ENCODE results near the gene SPATC1L. TPM values are rescaled to one million over a fixed set of nuclear protein-coding genes. Genes with fewer than 3 reads are reported as not detected.
A peak's percentile ranks its signal among the peaks of the same experiment; 100 is the strongest.
"Not testable (repeated sequence)": the region's sequence is repeated elsewhere in the genome, so short reads cannot be mapped to it uniquely, and the experiment has no call there.

The SPATC1L gene
- total RNA-seq, 1 experiment from 2014 or later, result 36.0 TPM

DNA sequence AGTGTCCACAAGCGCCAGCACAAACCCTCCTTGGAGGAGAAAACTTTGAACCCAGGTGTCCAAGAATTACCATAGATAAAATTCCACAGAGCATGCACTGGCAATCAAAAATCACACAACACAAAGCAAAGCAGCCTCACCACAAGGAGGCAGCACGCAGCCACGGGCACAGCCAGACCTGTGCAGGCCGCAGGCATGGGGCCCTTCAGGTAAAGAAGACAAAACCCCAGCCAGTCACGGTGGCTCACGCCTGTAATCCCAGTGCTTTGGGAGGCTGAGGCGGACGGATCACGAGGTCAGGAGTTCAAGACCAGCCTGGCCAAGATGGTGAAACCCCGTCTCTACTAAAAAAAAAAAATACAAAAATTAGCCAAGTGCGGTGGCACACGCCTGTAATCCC lies 36.8 kb downstream of the SPATC1L start:
- peak; percentile 82 for DNase-seq
- TF ChIP-seq, protein P1, sequence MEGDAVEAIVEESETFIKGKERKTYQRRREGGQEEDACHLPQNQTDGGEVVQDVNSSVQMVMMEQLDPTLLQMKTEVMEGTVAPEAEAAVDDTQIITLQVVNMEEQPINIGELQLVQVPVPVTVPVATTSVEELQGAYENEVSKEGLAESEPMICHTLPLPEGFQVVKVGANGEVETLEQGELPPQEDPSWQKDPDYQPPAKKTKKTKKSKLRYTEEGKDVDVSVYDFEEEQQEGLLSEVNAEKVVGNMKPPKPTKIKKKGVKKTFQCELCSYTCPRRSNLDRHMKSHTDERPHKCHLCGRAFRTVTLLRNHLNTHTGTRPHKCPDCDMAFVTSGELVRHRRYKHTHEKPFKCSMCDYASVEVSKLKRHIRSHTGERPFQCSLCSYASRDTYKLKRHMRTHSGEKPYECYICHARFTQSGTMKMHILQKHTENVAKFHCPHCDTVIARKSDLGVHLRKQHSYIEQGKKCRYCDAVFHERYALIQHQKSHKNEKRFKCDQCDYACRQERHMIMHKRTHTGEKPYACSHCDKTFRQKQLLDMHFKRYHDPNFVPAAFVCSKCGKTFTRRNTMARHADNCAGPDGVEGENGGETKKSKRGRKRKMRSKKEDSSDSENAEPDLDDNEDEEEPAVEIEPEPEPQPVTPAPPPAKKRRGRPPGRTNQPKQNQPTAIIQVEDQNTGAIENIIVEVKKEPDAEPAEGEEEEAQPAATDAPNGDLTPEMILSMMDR (conservative IDR thresholded peaks at IDR 0.05), result peak; percentile 80
- H3K27ac Mint-ChIP-seq, result not testable (repeated sequence)

More for the DNA sequence above, 36.8 kb downstream of the SPATC1L start:
- H3K27ac ChIP-seq (ENCODE audit: insufficient read length, low read depth, low read length); H2BK15ac ChIP-seq (ENCODE audit: low read depth, low read length); H3K4me1 ChIP-seq (ENCODE audit: insufficient read depth, low read length); H3K9me3 ChIP-seq (ENCODE audit: control insufficient read depth, low read depth, low read length); H2AK5ac ChIP-seq (ENCODE audit: insufficient read length, low read length); H3K4ac ChIP-seq (ENCODE audit: low read depth, low read length); H3K27me3 ChIP-seq (ENCODE audit: insufficient read depth, low read length); H4K91ac ChIP-seq (ENCODE audit: insufficient read length, low read depth, low read length); H3K56ac ChIP-seq (ENCODE audit: insufficient read length, low read depth, low read length); H2BK120ac ChIP-seq (ENCODE audit: low read depth, low read length, poor library complexity, severe bottlenecking); H4K5ac ChIP-seq (ENCODE audit: insufficient read length, low read depth, low read length); H2AFZ ChIP-seq (ENCODE audit: low read length); H2BK5ac ChIP-seq (ENCODE audit: insufficient read length, low read length); H3K9ac ChIP-seq (ENCODE audit: extremely low read depth, insufficient read length, low read length); H2BK12ac ChIP-seq (ENCODE audit: insufficient read length, low read depth, low read length); H3K14ac ChIP-seq (ENCODE audit: insufficient read depth, low read length); H4K8ac ChIP-seq (replicated peaks; ENCODE audit: insufficient read length, low read depth, low read length); H3K23me2 ChIP-seq (ENCODE audit: insufficient read length, low read depth, low read length, poor library complexity, severe bottlenecking); H3K79me2 ChIP-seq (ENCODE audit: insufficient read depth, low read length); H3K27me3 Mint-ChIP-seq (ENCODE audit: low read depth); H3K79me1 ChIP-seq (ENCODE audit: insufficient read depth, low read depth, low read length, poor library complexity, severe bottlenecking); H3K36me3 Mint-ChIP-seq (ENCODE audit: insufficient read depth in 1 of 3, low read depth in 3 of 3); H4K20me1 ChIP-seq (ENCODE audit: control insufficient read depth, insufficient read depth, insufficient read length); H2BK20ac ChIP-seq (ENCODE audit: low read depth, low read length, poor library complexity, severe bottlenecking); H3K23ac ChIP-seq (ENCODE audit: insufficient read length, low read depth, low read length); H3K9me3 Mint-ChIP-seq; H3T11ph ChIP-seq (ENCODE audit: low read length); H3K18ac ChIP-seq (ENCODE audit: insufficient read length, low read depth, low read length); H3K4me2 ChIP-seq (ENCODE audit: insufficient read depth, insufficient read length, low read length); H3K4me3 Mint-ChIP-seq: not testable (repeated sequence)
- WGBS (ENCODE audit: extremely low coverage, insufficient read length, low lambda C conversion rate), result no CpG with 5 or more reads among the region's 12 CpGs
- H3K4me1 Mint-ChIP-seq, result peaks cover 14 to 19% of the 10 kb centered on the region in 2 experiments

All from H9 (cell line).